Astrocyte (in vitro differentiated cells and primary cell): ENCODE results near the gene ATP5IF1. TPM values are rescaled to one million over a fixed set of nuclear protein-coding genes. Genes with fewer than 3 reads are reported as not detected.

Experiments
- DNase-seq: peaks from one replicate; pipeline ENCODE4 v3.0.0-alpha.2; 2010; ENCODE audit warnings: low read depth
- FAIRE-seq: peaks from 2 replicates; lab custom pipeline; 2011; peaks lifted over from hg19 to GRCh38; lab: Jason Lieb, UNC
- H2AFZ ChIP-seq: 2 replicates; pipeline ENCODE4 v1.6.0; 2012; ENCODE audit warnings: low read depth, low read length, inconsistent platforms
- H3K27ac ChIP-seq: 2 replicates; pipeline ENCODE4 v1.5.1; 2011; ENCODE audit warnings: low read depth, low read length, inconsistent platforms
- H3K27me3 ChIP-seq: 2 replicates; pipeline ENCODE4 v1.6.0; 2011; ENCODE audit warnings: low read length, inconsistent platforms; ENCODE audit not compliant: insufficient read depth
- H3K36me3 ChIP-seq: 2 replicates; pipeline ENCODE4 v1.5.1; 2011; ENCODE audit warnings: low read length, inconsistent platforms; ENCODE audit not compliant: insufficient read depth
- H3K4me1 ChIP-seq: 2 replicates; pipeline ENCODE4 v1.5.1; 2011; ENCODE audit warnings: low read length, inconsistent platforms; ENCODE audit not compliant: insufficient read depth
- H3K4me2 ChIP-seq: 2 replicates; pipeline ENCODE4 v1.6.0; 2012; ENCODE audit warnings: low read length, inconsistent platforms
- H3K4me3 ChIP-seq: 2 replicates; pipeline ENCODE4 v1.5.1; 2011; ENCODE audit warnings: low read depth, mild to moderate bottlenecking, low read length, inconsistent platforms; ENCODE audit not compliant: insufficient read depth
- H3K79me2 ChIP-seq: 2 replicates; pipeline ENCODE4 v1.6.0; 2012; ENCODE audit warnings: mild to moderate bottlenecking, low read length, inconsistent platforms; ENCODE audit not compliant: insufficient read depth
- H3K9ac ChIP-seq: 2 replicates; pipeline ENCODE4 v1.6.0; 2012; ENCODE audit warnings: mild to moderate bottlenecking, low read length, inconsistent platforms
- H3K9me3 ChIP-seq: 2 replicates; pipeline ENCODE4 v1.5.1; 2012; ENCODE audit warnings: low read depth, mild to moderate bottlenecking, low read length, inconsistent platforms; ENCODE audit not compliant: insufficient read depth
- H4K20me1 ChIP-seq: 2 replicates; pipeline ENCODE4 v1.6.0; 2012; ENCODE audit warnings: low read length, inconsistent platforms; ENCODE audit not compliant: insufficient read depth
- H3K27ac Mint-ChIP-seq: one replicate; pipeline ENCODE4 v1.8.0; 2021; ENCODE audit warnings: mild to moderate bottlenecking, mixed read lengths; ENCODE audit not compliant: unreplicated experiment
- H3K27me3 Mint-ChIP-seq: one replicate; pipeline ENCODE4 v1.8.0; 2021; ENCODE audit warnings: low read depth, mixed read lengths; ENCODE audit not compliant: unreplicated experiment
- H3K36me3 Mint-ChIP-seq: one replicate; pipeline ENCODE4 v1.8.0; 2021; ENCODE audit warnings: low read depth, mixed read lengths; ENCODE audit not compliant: unreplicated experiment
- H3K4me1 Mint-ChIP-seq: one replicate; pipeline ENCODE4 v1.8.0; 2021; ENCODE audit warnings: low read depth, mixed read lengths; ENCODE audit not compliant: unreplicated experiment
- H3K4me3 Mint-ChIP-seq: one replicate; pipeline ENCODE4 v1.8.0; 2021; ENCODE audit warnings: mild to moderate bottlenecking, moderate library complexity, mixed read lengths; ENCODE audit not compliant: unreplicated experiment
- H3K9me3 Mint-ChIP-seq: one replicate; pipeline ENCODE4 v1.8.0; 2021; ENCODE audit warnings: mild to moderate bottlenecking, mixed read lengths; ENCODE audit not compliant: unreplicated experiment
- EZH2 ChIP-seq: IDR thresholded peaks from 2 replicates; pipeline ENCODE4 v1.6.1; 2012; ENCODE audit warnings: mild to moderate bottlenecking, low read length, inconsistent platforms; ENCODE audit not compliant: insufficient read depth
- total RNA-seq: library from RNA; stranded (reverse); gene quantifications from 2 replicates; pipeline ENCODE4 v1.2.1, GENCODE V29; 2021
- TF ChIP-seq, protein P1 (sequence below): IDR thresholded peaks from 2 replicates; pipeline ENCODE4 v1.5.1; 2011; ENCODE audit warnings: low read depth, mild to moderate bottlenecking, inconsistent platforms, low read length, moderate library complexity; ENCODE audit not compliant: insufficient read depth

Gene ATP5IF1
- total RNA-seq, 1 donor from 2014 or later, result 160 TPM

DNA sequence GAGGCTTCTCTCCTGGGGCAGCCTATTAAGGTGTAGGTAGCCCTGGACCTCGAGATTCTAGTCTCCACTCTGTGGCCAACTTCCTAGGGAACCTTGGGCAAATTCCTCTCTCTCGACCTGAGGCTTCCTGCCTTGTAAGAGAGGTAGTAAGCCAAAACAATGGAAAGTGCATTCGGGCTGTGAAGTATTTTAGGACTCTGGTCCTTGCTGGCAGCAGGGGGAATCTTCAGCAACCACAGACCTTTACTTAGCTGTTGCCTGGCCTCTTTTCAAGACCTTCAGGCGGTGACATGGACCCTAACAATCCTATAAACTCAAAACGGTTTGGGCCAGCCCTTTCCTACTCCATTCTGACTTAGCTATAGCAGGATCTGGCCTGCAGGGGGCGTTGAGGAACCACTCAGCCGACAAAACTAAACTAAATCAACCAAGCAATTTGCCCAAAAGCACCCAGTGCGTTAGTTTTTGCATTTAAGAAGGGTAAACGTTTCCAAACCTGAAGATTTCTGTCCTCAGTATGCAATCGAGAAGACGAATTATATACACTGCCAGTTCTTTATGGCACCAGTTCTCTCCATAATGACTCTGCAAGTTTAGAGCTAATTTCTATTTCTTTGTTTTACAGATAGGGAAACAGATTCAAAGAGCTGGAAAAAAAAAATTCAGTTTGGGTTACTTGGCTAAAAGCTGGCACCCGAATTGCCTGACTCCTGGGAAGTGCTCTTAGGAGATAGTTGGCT is 12.5 kb downstream of the ATP5IF1 start:
- Mint-ChIP-seq H3K27ac (peak overlapping the region; percentile 98), H3K9me3 (no peaks in the 10 kb centered on the region), H3K4me1 (peaks cover 30% of the 10 kb centered on the region), H3K27me3 (no peaks in the 10 kb centered on the region), H3K36me3 (no peaks in the 10 kb centered on the region), H3K4me3 (no peak overlapping the region)
- no peak for FAIRE-seq
- H3K36me3 ChIP-seq, result no peaks in the 10 kb centered on the region
- peak overlapping the region; percentile 78 for H2AFZ ChIP-seq
- no peaks in the 10 kb centered on the region for H3K9me3 ChIP-seq
- H3K4me2 ChIP-seq, result peak overlapping the region; percentile 87
- peaks cover 33% of the 10 kb centered on the region for H3K4me1 ChIP-seq
- H3K79me2 ChIP-seq, result peaks cover 6% of the 10 kb centered on the region
- H3K9ac ChIP-seq, result peak overlapping the region; percentile 40
- H3K4me3 ChIP-seq, result no peak overlapping the region
- peak overlapping the region; percentile 14 for H3K27ac ChIP-seq
- TF ChIP-seq, protein P1, sequence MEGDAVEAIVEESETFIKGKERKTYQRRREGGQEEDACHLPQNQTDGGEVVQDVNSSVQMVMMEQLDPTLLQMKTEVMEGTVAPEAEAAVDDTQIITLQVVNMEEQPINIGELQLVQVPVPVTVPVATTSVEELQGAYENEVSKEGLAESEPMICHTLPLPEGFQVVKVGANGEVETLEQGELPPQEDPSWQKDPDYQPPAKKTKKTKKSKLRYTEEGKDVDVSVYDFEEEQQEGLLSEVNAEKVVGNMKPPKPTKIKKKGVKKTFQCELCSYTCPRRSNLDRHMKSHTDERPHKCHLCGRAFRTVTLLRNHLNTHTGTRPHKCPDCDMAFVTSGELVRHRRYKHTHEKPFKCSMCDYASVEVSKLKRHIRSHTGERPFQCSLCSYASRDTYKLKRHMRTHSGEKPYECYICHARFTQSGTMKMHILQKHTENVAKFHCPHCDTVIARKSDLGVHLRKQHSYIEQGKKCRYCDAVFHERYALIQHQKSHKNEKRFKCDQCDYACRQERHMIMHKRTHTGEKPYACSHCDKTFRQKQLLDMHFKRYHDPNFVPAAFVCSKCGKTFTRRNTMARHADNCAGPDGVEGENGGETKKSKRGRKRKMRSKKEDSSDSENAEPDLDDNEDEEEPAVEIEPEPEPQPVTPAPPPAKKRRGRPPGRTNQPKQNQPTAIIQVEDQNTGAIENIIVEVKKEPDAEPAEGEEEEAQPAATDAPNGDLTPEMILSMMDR, result peak; percentile 95
- TF ChIP-seq EZH2, result no peak
- no peaks in the 10 kb centered on the region for H3K27me3 ChIP-seq
- DNase-seq, result peak; percentile 54
- no peaks in the 10 kb centered on the region for H4K20me1 ChIP-seq

DNA sequence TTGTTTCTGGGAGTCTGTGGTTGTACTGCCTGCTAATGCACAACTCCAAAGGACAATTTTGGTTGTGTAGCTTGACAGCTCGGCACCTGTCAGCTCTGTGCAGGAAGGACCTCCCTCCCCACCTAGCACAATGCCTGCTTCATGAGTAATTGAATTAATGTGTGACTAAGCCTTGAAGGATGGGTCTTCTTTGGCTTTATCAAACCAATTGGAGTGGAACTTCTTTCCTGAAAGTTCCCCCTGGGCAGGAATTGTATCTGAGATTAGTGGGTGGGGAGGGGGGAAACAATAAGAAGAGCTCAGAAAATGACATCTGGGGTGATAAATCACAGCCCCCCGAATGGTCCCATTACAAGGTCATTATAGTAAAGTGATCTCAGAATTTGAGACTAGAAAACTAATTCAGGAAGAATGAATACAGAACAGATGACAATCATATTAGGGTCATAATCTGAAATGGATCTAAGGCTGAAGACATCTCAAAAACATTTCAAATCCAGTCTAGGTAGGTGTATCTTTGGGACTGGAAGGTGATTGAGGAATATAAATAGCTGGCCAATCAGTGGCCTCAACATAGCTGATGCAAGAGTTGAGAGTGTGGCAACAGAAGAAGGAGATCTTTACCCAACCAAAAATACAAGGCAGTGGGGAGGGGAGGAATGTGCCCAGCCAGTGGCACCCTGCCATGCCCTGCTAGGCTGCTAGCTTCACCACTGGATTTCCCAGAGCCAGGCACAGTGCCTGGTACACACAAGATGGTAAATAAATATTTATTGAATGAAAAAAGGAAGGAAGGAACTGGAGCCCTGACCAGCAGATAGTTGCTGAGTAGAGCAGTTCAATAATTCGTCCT is 13.3 kb downstream of the ATP5IF1 start:
- peak overlapping the region; percentile 78 for H2AFZ ChIP-seq
- H3K27ac ChIP-seq, result no peak overlapping the region
- Mint-ChIP-seq H3K9me3 (no peaks in the 10 kb centered on the region), H3K36me3 (no peaks in the 10 kb centered on the region), H3K27ac (peak overlapping the region; percentile 98), H3K27me3 (no peaks in the 10 kb centered on the region), H3K4me3 (no peak overlapping the region), H3K4me1 (peaks cover 26% of the 10 kb centered on the region)
- H4K20me1 ChIP-seq, result no peaks in the 10 kb centered on the region
- FAIRE-seq, result no peak
- H3K9me3 ChIP-seq, result no peaks in the 10 kb centered on the region
- no peaks in the 10 kb centered on the region for H3K27me3 ChIP-seq
- peak overlapping the region; percentile 40 for H3K9ac ChIP-seq
- peak; percentile 65 for DNase-seq
- TF ChIP-seq, protein P1, result no peak
- no peak for TF ChIP-seq EZH2
- peaks cover 3% of the 10 kb centered on the region for H3K79me2 ChIP-seq
- H3K36me3 ChIP-seq, result no peaks in the 10 kb centered on the region
- H3K4me1 ChIP-seq, result peaks cover 33% of the 10 kb centered on the region
- peak overlapping the region; percentile 87 for H3K4me2 ChIP-seq
- no peak overlapping the region for H3K4me3 ChIP-seq
